Measurements from ENCODE around the gene RECK. TPM values are rescaled to one million over a fixed set of nuclear protein-coding genes. Genes with fewer than 3 reads are reported as not detected.

Gene RECK
- total RNA-seq, 1 experiment from 2014 or later = 5.0 TPM

DNA sequence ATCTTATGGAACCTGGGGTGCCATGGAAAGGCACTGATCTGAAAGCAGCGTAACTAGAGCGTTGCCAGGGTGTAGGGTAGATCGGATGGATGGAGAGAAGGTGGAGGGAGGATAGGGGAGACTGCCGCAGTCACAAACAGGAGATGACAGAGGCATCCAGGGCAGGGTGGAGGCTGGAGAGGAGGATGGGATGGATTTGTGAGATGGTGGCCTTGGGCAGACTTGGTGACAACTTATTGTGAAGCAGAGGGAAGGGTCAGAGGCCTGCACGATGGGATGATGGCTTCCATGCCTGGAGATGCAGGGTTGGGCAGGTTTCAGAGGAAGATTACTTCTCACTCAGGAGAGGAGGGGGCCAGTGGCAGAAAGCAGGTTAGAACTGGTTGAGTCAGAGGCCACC, 102.2 kb downstream of the RECK start:
- ChIA-PET CTCF (no interaction called here), POLR2A (ENCODE audit: unreplicated experiment) (no interaction called here)

DNA sequence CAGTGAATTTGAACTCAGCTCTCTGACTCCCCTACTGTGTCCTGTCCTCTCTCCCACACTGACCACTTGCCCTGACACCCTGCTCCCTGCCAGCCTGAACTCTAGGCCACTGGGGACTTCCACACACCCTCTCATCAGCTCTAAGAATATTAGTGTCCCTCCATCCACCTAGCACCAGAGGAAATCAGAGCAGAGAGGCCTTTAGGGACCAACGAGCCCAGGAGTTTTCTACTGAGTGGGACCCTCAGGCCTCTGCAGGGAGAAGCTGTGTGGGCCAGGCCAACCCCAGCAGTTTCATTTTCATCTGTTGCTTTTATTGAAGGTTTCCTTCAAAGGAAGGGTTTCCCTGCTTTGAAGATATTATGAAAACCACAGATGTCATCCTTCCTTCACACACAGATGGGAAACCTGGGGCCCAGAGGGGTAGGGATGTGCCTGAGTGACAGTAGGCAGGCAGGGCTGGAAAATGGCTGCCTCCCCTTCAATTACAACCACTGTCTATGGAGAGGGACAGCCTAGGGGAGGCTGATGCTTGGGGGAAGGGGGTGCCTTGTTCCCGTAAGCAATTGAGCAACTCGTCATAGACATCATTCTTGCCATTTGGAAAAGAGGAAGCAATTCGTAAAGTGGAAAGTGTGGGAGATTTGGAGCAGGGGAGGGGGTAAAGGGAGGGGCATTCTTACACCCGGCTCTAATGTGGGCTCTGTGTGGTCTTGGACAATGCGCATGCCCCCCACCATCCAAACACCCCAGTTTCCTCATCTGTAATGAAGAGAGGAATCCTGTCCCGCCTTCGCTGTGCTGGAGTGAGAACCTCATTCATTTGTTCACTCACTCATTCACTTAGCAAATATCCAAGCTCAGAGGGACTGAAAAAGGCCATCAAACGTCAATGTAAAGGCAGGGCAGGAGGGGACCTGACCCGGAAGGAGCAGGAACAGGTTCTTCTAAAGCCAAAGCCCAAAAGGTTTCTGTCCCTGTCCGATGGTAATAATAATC, 103.7 kb downstream of the RECK start:
- ChIA-PET POLR2A (ENCODE audit: unreplicated experiment) (no interaction called here), CTCF (interaction anchor here (0.6 kb wide), 1 partner anchor 65 kb away, joined by 14 read pairs; no protein-coding TSS in a partner anchor)
- Histone ChIP-seq H3K4me2 (ENCODE audit: low read length) (peak overlapping the region; percentile 39; the same call in 1 of the 2 replicates), H3K9me3 (ENCODE audit: low read length) (no peaks in the 10 kb centered on the region), H3K27me3 (ENCODE audit: low read length) (no peaks in the 10 kb centered on the region), H3K4me3 (ENCODE audit: low read length) (peak overlapping the region; percentile 11; the same call in 1 of the 2 replicates), H4K20me1 (ENCODE audit: low read length) (no peaks in the 10 kb centered on the region), H3K79me2 (ENCODE audit: low read length) (no peaks in the 10 kb centered on the region), H3K36me3 (ENCODE audit: low read depth, low read length) (no peaks in the 10 kb centered on the region), H3K4me1 (ENCODE audit: insufficient read depth, low read length) (peaks cover 23% of the 10 kb centered on the region), H3K9ac (ENCODE audit: low read length) (no peak overlapping the region), H2AFZ (ENCODE audit: low read length) (no peak overlapping the region), H3K27ac (ENCODE audit: low read length) (peak overlapping the region; percentile 33; the same call in 1 of the 2 replicates), H3K9me2 (replicated peaks; ENCODE audit: low read length) (no peaks in the 10 kb centered on the region), H3F3A (ENCODE audit: low read length, unreplicated experiment) (no peaks in the 10 kb centered on the region)
- DNase-seq (no peak), ATAC-seq (no peak)
- no peak for TF ChIP-seq EZH2 (IDR thresholded peaks at IDR 0.05; ENCODE audit: low read length, unreplicated experiment)
- no peak for TF ChIP-seq EZH2phosphoT487 (IDR thresholded peaks at IDR 0.05; ENCODE audit: borderline replicate concordance, low read length)
- TF ChIP-seq CTCF (conservative IDR thresholded peaks at IDR 0.05; ENCODE audit: low read depth, low read length) = no peak
- BruUV-seq (replicated peaks) = no TSS peak
- intact Hi-C loops (cut with micrococcal nuclease) = no loop called here

More for the DNA sequence above, 102.2 kb downstream of the RECK start:
- DNase-seq (no peak), ATAC-seq (no peak)
- H3K27me3 ChIP-seq (ENCODE audit: low read length) = no peaks in the 10 kb centered on the region
- H2AFZ ChIP-seq (ENCODE audit: low read length) = no peak overlapping the region
- no peaks in the 10 kb centered on the region for H4K20me1 ChIP-seq (ENCODE audit: low read length)
- H3K9ac ChIP-seq (ENCODE audit: low read length) = no peak overlapping the region
- H3K4me2 ChIP-seq (ENCODE audit: low read length) = no peak overlapping the region
- H3K79me2 ChIP-seq (ENCODE audit: low read length) = no peaks in the 10 kb centered on the region
- H3K9me2 ChIP-seq (replicated peaks; ENCODE audit: low read length) = no peaks in the 10 kb centered on the region
- no peaks in the 10 kb centered on the region for H3K36me3 ChIP-seq (ENCODE audit: low read depth, low read length)
- TF ChIP-seq EZH2 (IDR thresholded peaks at IDR 0.05; ENCODE audit: low read length, unreplicated experiment) = no peak
- no peak for TF ChIP-seq CTCF (conservative IDR thresholded peaks at IDR 0.05; ENCODE audit: low read depth, low read length)
- TF ChIP-seq EZH2phosphoT487 (IDR thresholded peaks at IDR 0.05; ENCODE audit: borderline replicate concordance, low read length) = no peak
- no peaks in the 10 kb centered on the region for H3K9me3 ChIP-seq (ENCODE audit: low read length)
- no TSS peak for BruUV-seq (replicated peaks)
- H3F3A ChIP-seq (ENCODE audit: low read length, unreplicated experiment) = no peaks in the 10 kb centered on the region
- intact Hi-C loops (cut with micrococcal nuclease) = no loop called here
- no peak overlapping the region for H3K4me3 ChIP-seq (ENCODE audit: low read length)
- H3K27ac ChIP-seq (ENCODE audit: low read length) = no peak overlapping the region
- H3K4me1 ChIP-seq (ENCODE audit: insufficient read depth, low read length) = peaks cover 23% of the 10 kb centered on the region

Data from PC-3 (cell line).